Loucy (cell line): ENCODE results near the gene HSPB9.

ENCODE experiments used
- H2AFZ ChIP-seq: fragments of 200-600 bp; sonication (generic); 2 replicates; pipeline ENCODE4 v1.6.0; 2016; ENCODE audit warnings: antibody characterized with exemption, mild to moderate bottlenecking, low read length, moderate library complexity
- H3F3A ChIP-seq: fragments of 200-600 bp; 2 replicates; pipeline ENCODE4 v1.6.0; 2016; ENCODE audit warnings: antibody characterized with exemption, low read depth, mild to moderate bottlenecking
- H3K27me3 ChIP-seq: fragments of 200-600 bp; sonication (generic); 2 replicates; pipeline ENCODE4 v1.6.1; 2014; ENCODE audit warnings: low read length, mild to moderate bottlenecking; ENCODE audit not compliant: insufficient read depth, poor library complexity, severe bottlenecking
- H3K36me3 ChIP-seq: fragments of 200-600 bp; sonication (generic); 2 replicates; pipeline ENCODE4 v1.6.1; 2016; ENCODE audit warnings: low read length; ENCODE audit not compliant: insufficient read depth
- H3K4me1 ChIP-seq: fragments of 200-600 bp; sonication (generic); 2 replicates; pipeline ENCODE4 v1.5.1; 2014; ENCODE audit warnings: low read length, mild to moderate bottlenecking; ENCODE audit not compliant: insufficient read depth, poor library complexity, severe bottlenecking
- H3K4me2 ChIP-seq: fragments of 200-600 bp; sonication (generic); 2 replicates; pipeline ENCODE4 v1.6.0; 2014; ENCODE audit warnings: antibody characterized with exemption, low read length, low read depth, mild to moderate bottlenecking; ENCODE audit not compliant: poor library complexity, severe bottlenecking
- H3K4me3 ChIP-seq: fragments of 200-600 bp; sonication (generic); 2 replicates; pipeline ENCODE4 v1.5.1; 2014; ENCODE audit warnings: low read length, mild to moderate bottlenecking, mixed read lengths; ENCODE audit not compliant: poor library complexity, severe bottlenecking
- H3K79me2 ChIP-seq: fragments of 200-600 bp; sonication (generic); 2 replicates; pipeline ENCODE4 v1.6.1; 2014; ENCODE audit warnings: low read length; ENCODE audit not compliant: insufficient read depth
- H3K9ac ChIP-seq: fragments of 200-600 bp; sonication (generic); 2 replicates; pipeline ENCODE4 v1.6.0; 2014; ENCODE audit warnings: mild to moderate bottlenecking, low read depth, low read length, moderate library complexity; ENCODE audit not compliant: poor library complexity, severe bottlenecking
- H3K9me2 ChIP-seq: fragments of 200-600 bp; sonication (generic); replicated peaks from 2 replicates; pipeline ENCODE4 v1.6.1; 2016; ENCODE audit warnings: low read depth, low read length, mixed read lengths
- H3K9me3 ChIP-seq: fragments of 200-600 bp; sonication (generic); 2 replicates; pipeline ENCODE4 v1.6.1; 2014; ENCODE audit warnings: mild to moderate bottlenecking, antibody characterized with exemption, low read length, low read depth; ENCODE audit not compliant: insufficient read depth
- H4K20me1 ChIP-seq: fragments of 200-600 bp; sonication (generic); 2 replicates; pipeline ENCODE4 v1.6.0; 2014; ENCODE audit warnings: antibody characterized with exemption, low read length, mild to moderate bottlenecking; ENCODE audit not compliant: insufficient read depth, poor library complexity, severe bottlenecking
- CTCF ChIP-seq: fragments of 200-600 bp; sonication (generic); conservative IDR thresholded peaks from 2 replicates; pipeline ENCODE4 v1.5.1; 2014; ENCODE audit warnings: mild to moderate bottlenecking, antibody characterized with exemption, low read length
- EZH2phosphoT487 ChIP-seq: fragments of 200-600 bp; IDR thresholded peaks from 2 replicates; pipeline ENCODE4 v1.6.1; 2018; ENCODE audit warnings: antibody characterized with exemption, mild to moderate bottlenecking, moderate library complexity, borderline replicate concordance

Gene HSPB9

GRCh38 chr17:42131232-42131631 is 8.6 kb downstream of the HSPB9 start:
- H2AFZ ChIP-seq: no peak overlapping the region
- H3K4me3 ChIP-seq: no peak overlapping the region
- H3K27me3 ChIP-seq: no peaks in the 10 kb centered on the region
- H4K20me1 ChIP-seq: peaks cover 25% of the 10 kb centered on the region
- no peaks in the 10 kb centered on the region for H3K9me2 ChIP-seq
- H3K36me3 ChIP-seq: peaks cover 51% of the 10 kb centered on the region; the same call in 1 of the 2 replicates
- peaks cover 39% of the 10 kb centered on the region for H3K4me1 ChIP-seq
- H3F3A ChIP-seq: no peaks in the 10 kb centered on the region
- peaks cover 56% of the 10 kb centered on the region for H3K79me2 ChIP-seq
- peak overlapping the region; percentile 32 for H3K4me2 ChIP-seq
- H3K9ac ChIP-seq: peak overlapping the region; percentile 52
- H3K9me3 ChIP-seq: no peaks in the 10 kb centered on the region
- TF ChIP-seq EZH2phosphoT487: no peak
- no peak for TF ChIP-seq CTCF

GRCh38 chr17:42131981-42132432 is 9.4 kb downstream of the HSPB9 start:
- Histone ChIP-seq H3K4me3 (peak overlapping the region; percentile 7), H3K9me2 (no peaks in the 10 kb centered on the region), H4K20me1 (peaks cover 25% of the 10 kb centered on the region), H3K36me3 (peaks cover 47% of the 10 kb centered on the region; the same call in 1 of the 2 replicates), H3K27me3 (no peaks in the 10 kb centered on the region), H3K4me1 (peaks cover 39% of the 10 kb centered on the region), H3K9ac (peak overlapping the region; percentile 52), H3K9me3 (no peaks in the 10 kb centered on the region), H2AFZ (no peak overlapping the region), H3F3A (no peaks in the 10 kb centered on the region), H3K4me2 (peak overlapping the region; percentile 32), H3K79me2 (peaks cover 64% of the 10 kb centered on the region)
- TF ChIP-seq CTCF (no peak), EZH2phosphoT487 (no peak)

GRCh38 chr17:42132941-42133340 is 10.3 kb downstream of the HSPB9 start:
- TF ChIP-seq CTCF (no peak), EZH2phosphoT487 (no peak)
- peaks cover 25% of the 10 kb centered on the region for H4K20me1 ChIP-seq

More at GRCh38 chr17:42132941-42133340, 10.3 kb downstream of the HSPB9 start:
- Histone ChIP-seq H3K9ac (peak overlapping the region; percentile 52), H3K9me3 (no peaks in the 10 kb centered on the region), H3K79me2 (peaks cover 67% of the 10 kb centered on the region), H3K36me3 (peaks cover 38% of the 10 kb centered on the region; the same call in 1 of the 2 replicates), H2AFZ (no peak overlapping the region), H3K27me3 (no peaks in the 10 kb centered on the region), H3K4me2 (peak overlapping the region; percentile 32), H3K9me2 (no peaks in the 10 kb centered on the region), H3K4me3 (peak overlapping the region; percentile 7), H3K4me1 (peaks cover 39% of the 10 kb centered on the region), H3F3A (no peaks in the 10 kb centered on the region)
